Measurements from ENCODE around the gene RARRES1. TPM values are rescaled to one million over a fixed set of nuclear protein-coding genes. Genes with fewer than 3 reads are reported as not detected.

Gene RARRES1
- total RNA-seq, 1 experiment from 2014 or later = 20.5 TPM

- TF ChIP-seq, protein P1, sequence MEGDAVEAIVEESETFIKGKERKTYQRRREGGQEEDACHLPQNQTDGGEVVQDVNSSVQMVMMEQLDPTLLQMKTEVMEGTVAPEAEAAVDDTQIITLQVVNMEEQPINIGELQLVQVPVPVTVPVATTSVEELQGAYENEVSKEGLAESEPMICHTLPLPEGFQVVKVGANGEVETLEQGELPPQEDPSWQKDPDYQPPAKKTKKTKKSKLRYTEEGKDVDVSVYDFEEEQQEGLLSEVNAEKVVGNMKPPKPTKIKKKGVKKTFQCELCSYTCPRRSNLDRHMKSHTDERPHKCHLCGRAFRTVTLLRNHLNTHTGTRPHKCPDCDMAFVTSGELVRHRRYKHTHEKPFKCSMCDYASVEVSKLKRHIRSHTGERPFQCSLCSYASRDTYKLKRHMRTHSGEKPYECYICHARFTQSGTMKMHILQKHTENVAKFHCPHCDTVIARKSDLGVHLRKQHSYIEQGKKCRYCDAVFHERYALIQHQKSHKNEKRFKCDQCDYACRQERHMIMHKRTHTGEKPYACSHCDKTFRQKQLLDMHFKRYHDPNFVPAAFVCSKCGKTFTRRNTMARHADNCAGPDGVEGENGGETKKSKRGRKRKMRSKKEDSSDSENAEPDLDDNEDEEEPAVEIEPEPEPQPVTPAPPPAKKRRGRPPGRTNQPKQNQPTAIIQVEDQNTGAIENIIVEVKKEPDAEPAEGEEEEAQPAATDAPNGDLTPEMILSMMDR (conservative IDR thresholded peaks at IDR 0.05) = no peak
- TF ChIP-seq EZH2 (IDR thresholded peaks at IDR 0.05; ENCODE audit: low read depth) = no peak
- H3K9me3 ChIP-seq (ENCODE audit: insufficient read depth, low read depth) = peaks cover 15% of the 10 kb centered on the region; the same call in 1 of the 2 replicates
- no peak overlapping the region for H3K4me3 ChIP-seq
- H3K9me2 ChIP-seq (ENCODE audit: insufficient read depth) = no peaks in the 10 kb centered on the region
- H3K4me2 ChIP-seq = no peak overlapping the region
- BruUV-seq (replicated peaks) = no TSS peak
- no peak overlapping the region for H2AFZ ChIP-seq
- ChIA-PET CTCF (interaction anchor here (0.6 to 1.2 kb wide), 2 partner anchors 8 to 374 kb away, joined by 5 read pairs; no protein-coding TSS in a partner anchor), POLR2A (ENCODE audit: unreplicated experiment) (no interaction called here)
- H3K79me2 ChIP-seq (ENCODE audit: low read depth) = no peaks in the 10 kb centered on the region
- intact Hi-C loops (cut with micrococcal nuclease; ENCODE audit: unreplicated experiment) = no loop called here
- no peaks in the 10 kb centered on the region for H3F3A ChIP-seq (ENCODE audit: insufficient read depth, low read depth)
- DNase-seq = no peak
- H3K4me1 ChIP-seq (replicated peaks; ENCODE audit: insufficient read depth) = peaks cover 3% of the 10 kb centered on the region; the same call in 1 of the 2 replicates
- no peak overlapping the region for H3K27ac ChIP-seq
- no peaks in the 10 kb centered on the region for H3K27me3 ChIP-seq (ENCODE audit: insufficient read depth, low read depth)
- H3K36me3 ChIP-seq (ENCODE audit: low read depth) = 0 out of 2 replicates have a peak, but pooled peaks cover 4% of the 10 kb centered on the region
- H4K20me1 ChIP-seq (ENCODE audit: insufficient read depth) = no peaks in the 10 kb centered on the region
Observed at GRCh38 chr3:158780766-158781165, 48.5 kb upstream of the RARRES1 start.

DNA sequence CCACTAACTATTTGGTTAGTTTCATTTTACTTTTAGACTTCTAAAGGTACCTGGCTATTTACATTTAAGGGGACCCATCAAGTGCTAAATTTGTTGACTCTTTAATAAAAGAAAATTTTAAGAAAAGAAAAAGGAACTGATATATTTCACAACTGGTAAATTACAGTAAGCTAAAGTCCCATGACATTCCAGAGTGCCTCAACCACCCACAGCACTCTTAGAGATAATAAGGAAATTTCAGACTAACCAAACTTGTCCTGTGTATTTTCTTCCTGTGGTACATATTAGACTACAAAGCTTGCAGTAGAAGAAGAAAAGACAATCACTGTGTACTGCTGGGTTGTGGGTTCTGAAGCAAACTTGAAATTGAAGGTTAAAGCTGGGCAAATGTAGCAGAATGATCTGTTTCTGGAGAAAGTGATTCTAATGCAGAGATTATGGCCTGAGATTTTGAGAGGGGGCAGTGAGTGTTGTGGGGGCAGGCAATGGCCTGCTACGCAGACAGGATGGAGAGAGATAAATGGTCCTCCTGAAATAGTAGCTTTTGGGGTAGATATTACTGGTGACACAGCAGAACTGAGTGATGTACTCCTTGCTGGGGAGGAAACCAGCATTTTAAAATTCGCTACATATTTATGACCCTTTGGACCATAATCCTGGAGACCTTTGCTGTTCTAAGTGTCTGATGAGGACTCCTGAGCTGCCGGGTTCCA is 45.1 kb upstream of the RARRES1 start:
- no peak overlapping the region for H2AFZ ChIP-seq
- no peaks in the 10 kb centered on the region for H3K27me3 ChIP-seq (ENCODE audit: insufficient read depth, low read depth)
- peaks cover 38% of the 10 kb centered on the region for H3K4me1 ChIP-seq (replicated peaks; ENCODE audit: insufficient read depth)
- no TSS peak for BruUV-seq (replicated peaks)
- H3K4me2 ChIP-seq = no peak overlapping the region
- no peaks in the 10 kb centered on the region for H3K9me2 ChIP-seq (ENCODE audit: insufficient read depth)
- no peak for TF ChIP-seq EZH2 (IDR thresholded peaks at IDR 0.05; ENCODE audit: low read depth)
- TF ChIP-seq, protein P1 (conservative IDR thresholded peaks at IDR 0.05) = no peak
- H3K4me3 ChIP-seq = no peak overlapping the region
- intact Hi-C loops (cut with micrococcal nuclease; ENCODE audit: unreplicated experiment) = no loop called here
- H3F3A ChIP-seq (ENCODE audit: insufficient read depth, low read depth) = peaks cover 27% of the 10 kb centered on the region
- H3K36me3 ChIP-seq (ENCODE audit: low read depth) = 0 out of 2 replicates have a peak, but pooled peaks cover 10% of the 10 kb centered on the region
- no peaks in the 10 kb centered on the region for H3K79me2 ChIP-seq (ENCODE audit: low read depth)
- peak overlapping the region; percentile 2; the same call in 1 of the 2 replicates for H3K27ac ChIP-seq
- H3K9me3 ChIP-seq (ENCODE audit: insufficient read depth, low read depth) = no peaks in the 10 kb centered on the region; the same call in 1 of the 2 replicates
- ChIA-PET POLR2A (ENCODE audit: unreplicated experiment) (no interaction called here), CTCF (interaction anchor here (1.4 kb wide), 1 partner anchor 12 kb away, joined by 4 read pairs; no protein-coding TSS in a partner anchor)
- DNase-seq = no peak
- no peaks in the 10 kb centered on the region for H4K20me1 ChIP-seq (ENCODE audit: insufficient read depth)

DNA sequence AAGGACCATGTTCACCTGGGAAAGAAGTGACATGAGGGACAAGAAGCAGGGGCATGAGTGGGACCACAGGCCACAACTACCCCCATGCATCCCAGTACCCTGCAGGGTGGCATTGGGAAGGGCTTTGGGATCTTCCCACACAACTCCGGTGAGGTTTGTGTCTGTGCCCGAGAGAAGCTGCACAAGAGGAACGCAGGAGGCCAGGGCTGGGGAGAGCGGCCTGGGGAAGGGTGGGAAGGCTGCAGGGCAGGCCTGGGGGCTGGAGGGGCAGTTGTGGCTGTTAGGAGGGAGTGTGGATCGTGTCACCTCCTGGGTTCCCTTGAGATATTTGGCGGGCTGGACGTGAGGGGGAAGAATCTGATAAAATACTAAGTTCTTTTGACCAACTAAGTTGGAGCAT is 44.3 kb upstream of the RARRES1 start:
- Histone ChIP-seq H4K20me1 (ENCODE audit: insufficient read depth) (no peaks in the 10 kb centered on the region), H3K4me2 (no peak overlapping the region), H2AFZ (no peak overlapping the region), H3K4me1 (replicated peaks; ENCODE audit: insufficient read depth) (peaks cover 45% of the 10 kb centered on the region), H3K27me3 (ENCODE audit: insufficient read depth, low read depth) (no peaks in the 10 kb centered on the region), H3K27ac (no peak overlapping the region), H3K36me3 (ENCODE audit: low read depth) (0 out of 2 replicates have a peak, but pooled peaks cover 10% of the 10 kb centered on the region), H3K4me3 (no peak overlapping the region), H3K9me2 (ENCODE audit: insufficient read depth) (no peaks in the 10 kb centered on the region), H3K79me2 (ENCODE audit: low read depth) (no peaks in the 10 kb centered on the region), H3K9me3 (ENCODE audit: insufficient read depth, low read depth) (no peaks in the 10 kb centered on the region; the same call in 1 of the 2 replicates), H3F3A (ENCODE audit: insufficient read depth, low read depth) (peaks cover 35% of the 10 kb centered on the region)
- no TSS peak for BruUV-seq (replicated peaks)
- CTCF ChIA-PET = no interaction called here
- intact Hi-C loops (cut with micrococcal nuclease; ENCODE audit: unreplicated experiment) = no loop called here
- TF ChIP-seq, protein P1 (conservative IDR thresholded peaks at IDR 0.05) = no peak
- TF ChIP-seq EZH2 (IDR thresholded peaks at IDR 0.05; ENCODE audit: low read depth) = no peak
- DNase-seq = no peak
- POLR2A ChIA-PET (ENCODE audit: unreplicated experiment) = no interaction called here
